Measurements from ENCODE around the gene RBMS1.

The RBMS1 gene

GRCh38 chr2:160368988-160369930 is 124.3 kb downstream of the RBMS1 start:
- TF ChIP-seq REST (IDR thresholded peaks at IDR 0.05; ENCODE audit: insufficient read depth in 1 of 2, low read depth in 2 of 2, low read length in 2 of 2) (no peak), FOXP2 (optimal IDR thresholded peaks at IDR 0.05; ENCODE audit: borderline replicate concordance, extremely low read depth, extremely low read length, insufficient read depth) (no peak), SIN3A (IDR thresholded peaks at IDR 0.05; ENCODE audit: borderline replicate concordance, insufficient read depth, low read length) (no peak), POLR2AphosphoS5 (IDR thresholded peaks at IDR 0.05; ENCODE audit: low read depth, low read length) (no peak)

- TF ChIP-seq REST (IDR thresholded peaks at IDR 0.05; ENCODE audit: insufficient read depth in 1 of 2, low read depth in 2 of 2, low read length in 2 of 2) = no peak
Observed at GRCh38 chr2:160367887-160368286, 125.7 kb downstream of the RBMS1 start.

- TF ChIP-seq FOXP2 (optimal IDR thresholded peaks at IDR 0.05; ENCODE audit: borderline replicate concordance, extremely low read depth, extremely low read length, insufficient read depth) = no peak
- no peak for TF ChIP-seq POLR2AphosphoS5 (IDR thresholded peaks at IDR 0.05; ENCODE audit: low read depth, low read length)
- no peak for TF ChIP-seq REST (IDR thresholded peaks at IDR 0.05; ENCODE audit: insufficient read depth in 1 of 2, low read depth in 2 of 2, low read length in 2 of 2)
- no peak for TF ChIP-seq TAF1 (IDR thresholded peaks at IDR 0.05; ENCODE audit: borderline replicate concordance, insufficient read depth, low read length)
- TF ChIP-seq SIN3A (IDR thresholded peaks at IDR 0.05; ENCODE audit: borderline replicate concordance, insufficient read depth, low read length) = no peak
Observed at GRCh38 chr2:160366474-160366873, 127.1 kb downstream of the RBMS1 start.

GRCh38 chr2:160365716-160366367 is 127.8 kb downstream of the RBMS1 start:
- no peak for TF ChIP-seq FOXP2 (optimal IDR thresholded peaks at IDR 0.05; ENCODE audit: borderline replicate concordance, extremely low read depth, extremely low read length, insufficient read depth)
- TF ChIP-seq POLR2AphosphoS5 (IDR thresholded peaks at IDR 0.05; ENCODE audit: low read depth, low read length) = no peak
- TF ChIP-seq SIN3A (IDR thresholded peaks at IDR 0.05; ENCODE audit: borderline replicate concordance, insufficient read depth, low read length) = no peak
- TF ChIP-seq TAF1 (IDR thresholded peaks at IDR 0.05; ENCODE audit: borderline replicate concordance, insufficient read depth, low read length) = no peak
- TF ChIP-seq REST (IDR thresholded peaks at IDR 0.05; ENCODE audit: insufficient read depth in 1 of 2, low read depth in 2 of 2, low read length in 2 of 2) = no peak
